Putamen (tissue), 1 donor: Measurements from ENCODE around the gene ZFPM1.

Source experiments
- DNase-seq: peaks from one replicate; pipeline ENCODE4 v3.0.0-alpha.2; 2016; ENCODE audit warnings: low spot score

ZFPM1 gene

GRCh38 chr16:88417684-88418476, 35.2 kb upstream of the ZFPM1 start:
- no peak for DNase-seq

GRCh38 chr16:88418869-88419268, 34.2 kb upstream of the ZFPM1 start:
- no peak for DNase-seq

GRCh38 chr16:88419790-88420189, 33.3 kb upstream of the ZFPM1 start:
- DNase-seq, result no peak

GRCh38 chr16:88420496-88420895, 32.6 kb upstream of the ZFPM1 start:
- no peak for DNase-seq

- no peak for DNase-seq
Observed at GRCh38 chr16:88421301-88421700, 31.8 kb upstream of the ZFPM1 start.

GRCh38 chr16:88421871-88422433, 31.1 kb upstream of the ZFPM1 start:
- DNase-seq, result no peak

GRCh38 chr16:88422733-88423447, 30.2 kb upstream of the ZFPM1 start:
- DNase-seq, result no peak

- no peak for DNase-seq
Observed at GRCh38 chr16:88423448-88423850, 29.6 kb upstream of the ZFPM1 start.

GRCh38 chr16:88424587-88425235, 28.4 kb upstream of the ZFPM1 start:
- no peak for DNase-seq

GRCh38 chr16:88426018-88426417, 27.1 kb upstream of the ZFPM1 start:
- no peak for DNase-seq

GRCh38 chr16:88427376-88427775, 25.7 kb upstream of the ZFPM1 start:
- no peak for DNase-seq

- DNase-seq, result no peak
Observed at GRCh38 chr16:88428156-88428555, 24.9 kb upstream of the ZFPM1 start.

GRCh38 chr16:88428616-88429386, 24.3 kb upstream of the ZFPM1 start:
- peak; percentile 48 for DNase-seq

GRCh38 chr16:88429387-88430184, 23.5 kb upstream of the ZFPM1 start:
- no peak for DNase-seq

GRCh38 chr16:88430185-88430523, 22.9 kb upstream of the ZFPM1 start:
- DNase-seq, result no peak

- no peak for DNase-seq
Observed at GRCh38 chr16:88430524-88431446, 22.3 kb upstream of the ZFPM1 start.

- DNase-seq, result no peak
Observed at GRCh38 chr16:88431651-88432050, 21.4 kb upstream of the ZFPM1 start.

GRCh38 chr16:88432174-88432573, 20.9 kb upstream of the ZFPM1 start:
- no peak for DNase-seq

- no peak for DNase-seq
Observed at GRCh38 chr16:88432753-88433152, 20.3 kb upstream of the ZFPM1 start.
